Fibroblast of pulmonary artery (primary cell): ENCODE results near the gene ANKRD10.

Experiments
- DNase-seq: peaks from one replicate; pipeline ENCODE4 v3.0.0-alpha.2; 2010; ENCODE audit warnings: low read depth
- H3K4me3 ChIP-seq: replicated peaks from 2 replicates; pipeline ENCODE4 v1.5.1; 2011; ENCODE audit warnings: low read depth, mild to moderate bottlenecking, control low read depth, low read length, moderate library complexity
- TF ChIP-seq, protein P1 (sequence below): IDR thresholded peaks from 2 replicates; pipeline ENCODE4 v1.5.1; 2011; ENCODE audit warnings: mild to moderate bottlenecking, control low read depth, low read length, inconsistent platforms; ENCODE audit errors: missing control alignments

Gene ANKRD10

DNA sequence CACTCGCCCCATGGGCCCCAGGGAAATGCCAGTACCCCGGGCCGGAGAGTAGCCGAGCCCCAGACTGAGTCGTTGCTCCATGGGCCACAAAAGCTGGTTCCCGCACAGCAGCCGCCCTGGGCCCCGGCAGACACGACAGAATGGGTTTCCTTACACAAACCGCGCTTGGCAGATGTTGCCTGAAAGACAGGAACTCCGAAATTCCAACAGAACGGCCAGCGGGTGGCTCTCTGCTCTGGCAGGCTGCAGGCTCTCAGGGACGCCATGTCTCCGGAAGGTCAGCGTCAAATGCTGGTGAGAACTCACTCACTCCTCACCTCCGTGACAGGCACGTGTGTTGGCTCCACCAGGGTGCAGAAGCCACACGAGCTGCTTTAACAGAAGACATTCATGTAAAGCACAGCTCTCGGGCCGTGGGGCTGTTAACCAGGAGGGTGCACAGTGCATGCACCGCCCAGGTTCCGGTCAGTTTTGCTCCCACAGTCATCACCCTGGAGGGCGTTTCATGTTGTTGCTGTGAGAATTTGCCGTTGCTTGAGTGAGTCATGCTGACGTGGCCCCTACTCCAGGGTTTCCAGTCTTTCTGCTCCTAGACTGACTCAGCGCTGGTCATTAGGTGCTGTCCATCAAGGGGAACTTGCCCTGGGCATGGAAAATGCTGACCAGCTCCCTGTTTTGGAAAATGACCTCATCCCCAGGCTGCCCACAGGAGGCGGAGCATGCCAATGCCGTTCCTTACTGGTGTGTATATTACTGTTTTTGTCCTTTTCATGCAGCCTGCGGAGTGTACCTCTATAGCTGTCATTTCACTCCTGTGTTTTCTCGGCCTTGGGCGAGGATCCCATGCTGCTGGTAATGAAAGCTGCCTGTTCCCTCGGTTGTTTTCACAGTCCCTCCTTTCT lies 44.8 kb downstream of the ANKRD10 start:
- TF ChIP-seq, protein P1, sequence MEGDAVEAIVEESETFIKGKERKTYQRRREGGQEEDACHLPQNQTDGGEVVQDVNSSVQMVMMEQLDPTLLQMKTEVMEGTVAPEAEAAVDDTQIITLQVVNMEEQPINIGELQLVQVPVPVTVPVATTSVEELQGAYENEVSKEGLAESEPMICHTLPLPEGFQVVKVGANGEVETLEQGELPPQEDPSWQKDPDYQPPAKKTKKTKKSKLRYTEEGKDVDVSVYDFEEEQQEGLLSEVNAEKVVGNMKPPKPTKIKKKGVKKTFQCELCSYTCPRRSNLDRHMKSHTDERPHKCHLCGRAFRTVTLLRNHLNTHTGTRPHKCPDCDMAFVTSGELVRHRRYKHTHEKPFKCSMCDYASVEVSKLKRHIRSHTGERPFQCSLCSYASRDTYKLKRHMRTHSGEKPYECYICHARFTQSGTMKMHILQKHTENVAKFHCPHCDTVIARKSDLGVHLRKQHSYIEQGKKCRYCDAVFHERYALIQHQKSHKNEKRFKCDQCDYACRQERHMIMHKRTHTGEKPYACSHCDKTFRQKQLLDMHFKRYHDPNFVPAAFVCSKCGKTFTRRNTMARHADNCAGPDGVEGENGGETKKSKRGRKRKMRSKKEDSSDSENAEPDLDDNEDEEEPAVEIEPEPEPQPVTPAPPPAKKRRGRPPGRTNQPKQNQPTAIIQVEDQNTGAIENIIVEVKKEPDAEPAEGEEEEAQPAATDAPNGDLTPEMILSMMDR = no peak
- H3K4me3 ChIP-seq = peak overlapping the region; percentile 44
- peak; percentile 100 for DNase-seq

DNA sequence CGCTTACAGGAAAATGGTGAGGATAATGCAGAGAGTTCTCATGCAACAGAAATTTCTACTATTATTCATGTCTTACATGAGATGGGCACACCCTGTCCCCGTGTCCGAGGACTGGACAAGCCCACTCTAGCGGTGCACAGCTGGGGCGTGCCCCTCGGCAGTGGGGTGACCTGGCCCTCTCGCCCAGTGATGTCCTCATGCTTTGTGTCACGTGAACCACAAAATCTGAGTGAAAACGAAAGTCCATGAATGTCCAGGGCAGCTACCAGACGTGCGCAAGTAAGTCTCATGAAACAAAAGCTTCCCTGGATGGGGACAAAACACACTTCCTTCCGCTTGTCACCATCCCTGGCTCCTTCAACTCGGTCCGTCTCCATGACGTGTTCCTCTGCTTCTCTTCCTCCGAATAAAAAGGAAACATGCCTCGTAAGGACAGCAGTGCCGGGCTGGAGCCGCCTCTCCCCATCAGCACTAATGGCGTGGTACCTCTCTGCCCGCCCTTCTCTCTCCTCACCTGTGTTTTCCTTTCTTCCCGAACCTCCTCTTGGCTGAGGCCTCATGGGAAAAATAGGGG lies 45.6 kb downstream of the ANKRD10 start:
- peak overlapping the region; percentile 44 for H3K4me3 ChIP-seq
- DNase-seq = no peak
- TF ChIP-seq, protein P1 = no peak

DNA sequence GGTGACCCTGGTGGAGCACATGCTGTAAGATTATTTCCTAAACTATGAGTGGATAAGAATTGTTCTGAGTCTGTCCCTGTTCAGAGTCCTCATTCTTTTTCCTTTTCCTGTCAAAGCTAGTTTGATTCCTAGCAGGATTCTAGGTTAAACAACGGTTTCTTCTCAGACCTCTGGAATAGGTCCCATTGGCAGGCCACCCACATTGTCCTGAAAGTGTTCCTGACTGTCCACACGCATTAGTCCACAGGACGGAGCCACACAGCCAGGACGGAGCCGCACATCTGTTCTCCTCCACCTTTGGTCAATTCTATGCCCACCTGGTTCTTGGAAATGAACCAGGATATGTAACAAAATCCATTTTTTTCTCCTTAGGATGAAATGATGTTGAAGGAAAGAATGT lies 46.1 kb downstream of the ANKRD10 start:
- TF ChIP-seq, protein P1 = no peak
- H3K4me3 ChIP-seq = no peak overlapping the region
- DNase-seq = no peak

DNA sequence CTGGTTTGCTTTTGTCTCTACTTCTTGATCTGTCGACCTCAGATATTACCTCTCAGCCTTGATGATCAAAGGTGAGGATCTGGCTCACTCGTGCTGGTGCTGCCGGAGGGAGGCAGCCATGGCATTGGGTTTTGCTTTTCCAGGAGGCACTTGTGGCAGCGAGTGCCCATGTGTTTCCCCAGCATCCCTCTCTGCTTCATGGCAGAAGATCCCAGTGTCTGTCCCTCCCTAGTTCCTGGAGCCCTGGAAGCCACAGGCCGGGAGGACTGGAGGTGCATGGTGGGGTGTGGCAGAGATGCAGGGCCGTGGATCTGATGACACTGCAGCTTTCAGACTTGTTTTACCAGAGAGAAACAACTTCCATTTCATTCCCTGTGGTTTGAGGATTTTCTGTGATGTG lies 47.5 kb downstream of the ANKRD10 start:
- no peak for DNase-seq
- no peak overlapping the region for H3K4me3 ChIP-seq
- TF ChIP-seq, protein P1 = no peak

DNA sequence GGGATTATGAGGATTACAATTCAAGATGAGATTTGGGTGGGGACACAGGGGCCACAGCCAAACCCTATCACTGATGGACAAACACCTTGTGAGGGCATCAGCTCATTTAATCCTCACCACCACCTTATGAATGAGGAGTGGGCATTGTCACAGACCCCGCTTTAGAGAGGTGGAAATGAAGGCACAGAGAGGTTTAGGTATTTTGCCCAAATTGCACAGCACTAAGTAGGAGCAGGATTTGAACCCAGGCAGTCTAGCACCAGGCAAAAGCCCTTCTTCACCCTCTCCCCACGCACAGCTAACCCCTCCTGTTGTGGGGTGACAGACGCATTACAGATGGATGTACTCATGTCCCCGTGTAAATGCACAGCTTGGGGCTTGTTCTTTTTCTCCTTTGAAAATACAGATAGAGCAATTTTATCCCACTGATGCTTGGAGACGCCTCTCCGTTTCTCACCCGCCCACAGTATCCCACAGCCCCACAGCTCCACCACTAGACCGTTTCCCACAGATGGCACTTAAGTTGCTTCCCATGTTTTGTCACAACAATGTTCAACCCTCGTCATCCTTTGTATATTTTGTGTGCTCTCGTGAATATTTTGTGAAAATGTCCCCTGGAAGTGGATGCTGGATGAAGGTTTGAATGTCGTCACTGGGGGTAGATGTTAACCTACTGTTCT lies 48.2 kb downstream of the ANKRD10 start:
- DNase-seq = no peak
- TF ChIP-seq, protein P1 = no peak
- H3K4me3 ChIP-seq = no peak overlapping the region

DNA sequence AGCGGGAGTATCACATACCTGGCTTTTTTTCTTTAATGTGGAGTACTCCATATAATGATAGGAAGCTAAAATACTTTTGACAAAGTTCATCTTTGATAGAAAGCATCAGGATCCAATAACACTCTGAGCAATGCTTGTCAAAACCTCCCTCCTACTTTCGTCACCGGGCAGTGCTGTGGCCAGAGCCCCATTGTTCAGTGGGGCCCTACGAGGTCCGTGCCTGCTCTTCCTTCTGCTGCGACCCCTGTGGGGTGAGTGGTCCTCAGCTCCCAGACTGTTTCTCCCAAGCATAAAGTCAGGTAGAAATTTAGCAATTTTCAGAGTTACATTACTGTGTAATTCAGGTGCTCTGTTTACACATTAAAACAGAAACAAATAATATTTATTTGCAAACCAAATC lies 51.2 kb downstream of the ANKRD10 start:
- H3K4me3 ChIP-seq = no peak overlapping the region
- TF ChIP-seq, protein P1 = no peak
- no peak for DNase-seq
